ENCODE results near the gene BLOC1S4.
A peak's percentile ranks its signal among the peaks of the same experiment; 100 is the strongest.
"Not testable (repeated sequence)": the region's sequence is repeated elsewhere in the genome, so short reads cannot be mapped to it uniquely, and the experiment has no call there.

BLOC1S4 gene

DNA sequence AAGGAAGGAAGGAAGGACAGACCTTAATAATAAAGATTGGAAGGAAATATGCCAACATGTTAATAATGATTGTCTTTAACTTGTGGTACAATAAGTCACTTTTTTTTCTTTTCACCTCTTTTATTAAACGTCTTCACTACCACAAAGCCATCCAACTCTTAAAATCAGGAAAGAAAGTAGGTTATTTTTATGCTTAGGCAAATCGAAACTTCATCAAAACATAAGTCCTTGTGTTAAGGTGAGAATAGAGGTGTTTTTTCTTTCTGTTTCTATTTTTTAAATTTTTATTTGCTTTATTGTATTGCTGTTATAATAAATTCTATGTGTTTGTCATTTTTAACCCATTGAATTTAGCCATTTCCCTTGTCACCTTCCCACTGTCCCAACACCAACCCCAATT lies 26.5 kb downstream of the BLOC1S4 start:
- DNase-seq (ENCODE audit: low spot score), result no peak

DNA sequence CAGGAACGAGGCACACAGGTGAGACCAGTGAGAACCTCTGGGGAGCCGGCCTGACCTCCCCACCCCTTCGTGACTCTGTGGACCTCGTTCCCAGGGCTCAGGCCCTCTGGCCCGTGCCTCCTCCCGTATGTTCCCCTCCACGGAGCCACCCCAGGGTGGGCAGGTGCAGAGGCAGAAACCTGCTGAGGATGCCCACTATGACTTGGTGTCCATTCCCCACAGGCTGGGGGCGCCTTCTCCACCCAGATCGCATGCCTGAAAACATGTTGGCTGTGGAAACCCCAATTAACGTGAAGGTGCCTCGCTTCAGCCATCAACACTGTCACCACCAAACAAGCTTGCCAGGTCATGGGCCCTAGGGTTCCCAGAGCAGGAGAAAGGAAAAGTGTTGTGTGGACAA lies 27.0 kb downstream of the BLOC1S4 start:
- no peak for DNase-seq (ENCODE audit: low spot score)

DNA sequence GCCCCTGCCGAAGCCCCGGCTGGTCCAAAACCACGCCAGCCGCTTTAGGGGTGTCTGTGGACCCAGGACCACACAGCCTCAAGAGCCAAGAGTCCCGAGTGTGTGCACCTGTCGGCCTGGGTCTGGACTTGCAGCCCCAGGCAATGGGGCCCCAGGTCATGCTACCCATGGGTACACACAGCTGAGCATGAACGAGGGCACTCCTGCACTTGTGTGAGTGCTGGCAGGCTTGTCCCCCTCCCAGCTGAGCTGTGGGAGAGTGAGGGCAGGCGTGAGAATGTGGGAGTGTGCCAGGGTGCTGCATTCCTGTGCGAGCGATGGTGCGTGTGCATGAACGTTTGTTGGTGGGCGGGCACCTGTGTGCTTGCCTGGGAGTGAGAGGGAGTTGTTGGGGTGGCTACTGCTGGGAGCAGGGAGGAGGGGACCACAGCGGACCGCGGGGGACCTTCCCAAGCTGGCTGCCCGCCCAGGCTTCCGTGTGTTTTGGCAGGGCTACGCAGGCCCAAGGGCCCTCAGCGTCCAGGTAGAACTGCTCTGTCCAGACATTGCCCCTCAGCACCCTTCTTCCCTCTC lies 30.8 kb downstream of the BLOC1S4 start:
- no peak for DNase-seq (ENCODE audit: low spot score)

DNA sequence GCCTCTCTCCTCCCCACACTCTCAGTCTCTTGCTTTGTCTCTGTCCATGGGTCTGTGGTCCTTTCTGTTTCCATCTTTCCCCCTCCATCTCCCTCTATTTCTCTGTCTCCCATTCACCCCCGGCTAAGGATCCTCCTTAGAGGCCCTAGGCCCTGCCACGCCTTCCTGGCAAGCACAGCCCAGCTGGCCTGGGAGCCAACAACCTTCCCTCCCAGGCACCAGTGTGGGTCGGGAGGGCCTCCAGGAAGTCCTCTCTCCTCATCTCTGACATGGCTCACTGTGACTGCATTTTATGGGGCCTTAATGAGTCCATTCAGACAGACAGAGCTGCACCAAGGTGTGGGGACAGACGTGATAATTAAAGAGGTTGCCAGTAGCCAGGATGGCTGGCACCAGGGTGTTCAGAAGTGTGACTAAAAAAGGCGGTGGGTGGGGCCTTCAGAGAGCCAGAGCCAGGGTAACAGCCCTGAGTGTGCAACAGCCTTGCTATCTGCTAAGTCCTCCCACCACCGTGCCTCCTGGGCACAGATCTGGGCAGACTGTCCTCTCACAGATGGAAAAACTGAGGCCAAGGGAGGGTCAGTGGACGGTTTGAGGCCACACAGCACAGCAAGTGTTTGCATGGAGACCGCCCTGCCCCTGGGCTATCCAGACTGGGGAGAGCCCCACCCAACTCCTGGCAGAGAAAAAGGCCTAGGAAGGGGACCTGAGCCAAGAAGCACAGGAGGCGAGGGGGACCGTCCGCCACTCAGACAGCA lies 31.5 kb downstream of the BLOC1S4 start:
- DNase-seq (ENCODE audit: low spot score), result no peak

DNA sequence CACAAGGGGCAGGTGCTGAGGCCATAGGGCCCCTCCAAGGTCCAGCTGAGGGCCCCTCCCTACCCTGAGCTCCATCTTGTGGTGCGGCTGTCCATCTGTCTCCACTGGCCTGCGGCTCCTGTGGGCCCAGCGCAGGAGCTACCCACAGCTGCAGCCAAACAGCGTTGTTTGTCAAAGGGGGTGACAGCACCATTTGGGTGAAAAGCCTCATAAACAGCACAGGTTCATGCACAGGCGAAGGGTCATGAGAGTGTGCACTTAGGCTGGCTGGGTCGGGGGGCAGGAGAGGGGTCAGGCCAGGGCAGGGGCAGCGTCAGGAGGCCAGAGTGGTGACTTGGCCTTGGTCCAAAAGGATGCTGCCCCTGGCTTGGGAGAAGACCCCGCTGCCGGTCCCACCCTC lies 32.3 kb downstream of the BLOC1S4 start:
- DNase-seq (ENCODE audit: low spot score), result no peak

DNA sequence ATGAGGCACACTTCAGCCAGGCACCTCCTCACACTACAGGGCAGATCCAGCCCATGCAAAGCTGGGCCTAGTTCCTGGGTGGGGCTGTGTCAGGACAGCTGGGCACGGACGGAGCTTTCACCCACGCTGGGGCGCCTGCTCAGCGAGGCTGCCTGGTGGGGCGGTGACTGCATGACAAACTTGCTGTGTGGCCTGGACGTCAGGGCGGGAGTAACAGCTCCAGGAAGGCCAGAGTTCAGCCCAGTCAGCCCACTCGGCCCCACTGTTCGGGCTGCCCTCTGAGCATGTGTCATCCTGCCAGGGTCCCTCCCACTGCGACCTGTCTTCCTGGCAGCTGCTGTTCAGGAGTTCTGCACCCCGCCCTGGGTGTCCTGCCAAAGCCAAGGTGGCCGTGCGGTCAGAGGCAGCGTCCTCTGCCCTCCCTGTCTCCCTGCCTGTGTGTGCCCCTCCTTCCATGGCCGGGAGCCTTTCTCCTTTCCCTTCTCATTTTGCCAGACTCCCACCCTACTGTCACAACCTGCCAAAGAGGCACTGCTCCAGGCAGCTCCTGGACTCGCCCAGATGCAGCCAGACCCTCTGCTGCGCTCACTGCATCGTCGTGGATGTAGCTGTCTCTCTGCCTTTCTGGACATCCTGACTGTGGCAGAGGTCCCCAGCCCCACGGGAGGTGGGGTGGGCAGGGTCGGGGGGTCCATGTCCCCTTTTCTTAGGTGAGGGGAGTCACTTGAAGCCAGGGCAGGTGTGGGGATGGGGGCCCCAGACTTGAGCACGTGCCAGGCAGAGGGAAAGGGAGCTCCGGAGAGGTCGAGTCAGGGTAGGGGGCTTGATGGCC lies 33.6 kb downstream of the BLOC1S4 start:
- DNase-seq (ENCODE audit: low spot score), result peak; percentile 82

DNA sequence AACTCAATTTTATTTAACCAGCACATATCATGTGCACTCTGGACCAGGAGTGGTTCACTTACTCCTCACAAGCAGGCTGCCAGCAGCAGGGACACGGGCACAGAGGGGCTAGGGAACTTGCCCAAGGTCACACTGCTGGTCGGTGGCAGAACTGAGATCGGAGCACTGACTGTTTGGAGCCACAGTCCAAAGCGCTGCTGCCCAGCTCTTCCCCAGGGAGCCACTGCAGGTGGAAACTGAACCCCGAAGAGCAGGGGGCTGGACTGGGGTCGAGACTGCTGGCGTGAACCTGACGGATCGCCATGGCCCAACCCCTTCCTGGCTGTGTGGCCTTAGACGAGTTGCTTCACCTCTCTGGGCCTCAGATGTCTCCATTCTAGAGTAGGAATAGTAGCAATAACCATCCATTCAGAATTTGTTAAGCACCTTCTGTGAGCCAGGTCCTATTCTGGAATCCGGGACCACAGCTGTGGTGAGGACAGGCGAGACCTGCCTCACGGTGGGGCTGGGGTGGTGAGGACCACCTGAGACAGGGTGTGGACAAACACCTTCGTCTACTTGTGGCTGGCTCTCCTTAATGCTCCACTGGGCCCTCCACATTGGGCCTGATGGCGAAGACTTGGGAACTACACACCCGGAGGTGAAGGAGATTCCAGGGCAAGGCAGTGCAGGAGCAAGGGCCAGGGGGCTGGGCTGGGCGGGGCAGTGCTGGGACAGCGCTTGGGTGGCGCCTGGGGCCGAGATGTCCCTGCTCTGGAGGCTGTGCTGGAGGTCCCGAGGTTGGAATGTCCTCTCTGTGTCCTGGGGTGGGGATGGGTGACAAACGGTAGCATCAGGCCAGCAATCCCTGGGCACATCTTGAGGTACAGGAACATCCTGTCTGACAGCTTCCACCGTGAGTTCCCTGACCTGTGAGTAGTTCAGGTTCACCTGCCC lies 34.6 kb downstream of the BLOC1S4 start:
- no peak for DNase-seq (ENCODE audit: low spot score)

DNA sequence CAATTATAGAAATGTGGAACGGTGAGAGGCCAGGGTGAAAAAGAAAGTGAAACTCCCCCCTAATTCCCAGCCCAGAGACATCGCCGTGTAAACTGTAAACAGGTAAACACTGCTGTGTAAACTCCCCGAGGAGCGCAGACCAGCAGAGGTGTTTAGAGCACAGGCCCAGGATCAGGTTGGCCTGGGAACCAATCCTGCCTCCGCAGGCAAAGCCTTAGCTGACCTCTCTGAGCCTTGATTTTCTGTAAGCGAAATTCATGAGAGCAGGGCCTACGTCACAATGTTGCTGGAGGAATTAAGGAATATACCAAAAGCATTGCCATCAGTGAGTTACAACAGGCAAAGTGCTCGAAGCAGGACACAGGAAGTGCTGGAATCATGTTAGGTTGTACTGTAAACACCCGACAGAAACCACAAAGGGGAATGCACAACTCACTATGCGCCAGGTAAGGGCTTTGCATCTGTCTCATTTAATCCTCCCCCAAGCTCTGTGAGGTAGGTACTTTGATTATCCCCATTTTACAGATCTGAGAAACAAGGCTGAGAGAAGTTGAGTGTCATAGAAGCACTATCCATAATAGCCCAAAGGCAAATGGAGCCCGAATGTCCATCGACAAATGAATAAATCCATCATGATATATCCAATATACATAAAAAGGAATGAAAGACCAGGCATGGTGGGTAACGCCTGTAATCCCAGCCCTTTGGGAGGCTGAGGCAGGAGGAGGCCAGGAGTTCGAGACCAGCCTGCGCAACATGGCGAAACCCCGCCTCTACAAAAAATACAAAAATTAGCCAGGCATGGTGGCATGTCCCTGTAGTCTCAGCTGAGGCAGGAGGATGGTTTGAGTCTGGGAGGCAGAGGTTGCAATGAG lies 35.9 kb downstream of the BLOC1S4 start:
- no peak for DNase-seq (ENCODE audit: low spot score)

DNA sequence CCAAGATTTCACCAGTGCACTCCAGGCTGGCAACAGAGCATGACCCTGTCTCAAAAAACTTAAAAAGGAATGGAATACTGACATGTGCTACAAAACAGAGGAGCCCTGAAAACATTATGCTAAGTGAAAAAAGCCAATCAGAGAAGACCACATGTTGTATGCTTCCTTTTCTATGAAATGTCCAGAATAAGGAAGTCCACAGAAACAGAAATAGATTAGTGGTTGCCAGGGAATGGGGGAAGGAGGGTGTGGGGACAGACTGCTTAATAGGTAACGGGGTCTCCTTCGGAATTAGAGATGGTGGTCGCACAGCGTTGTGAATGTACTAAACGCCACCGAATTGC lies 36.5 kb downstream of the BLOC1S4 start:
- no peak for DNase-seq (ENCODE audit: low spot score)

DNA sequence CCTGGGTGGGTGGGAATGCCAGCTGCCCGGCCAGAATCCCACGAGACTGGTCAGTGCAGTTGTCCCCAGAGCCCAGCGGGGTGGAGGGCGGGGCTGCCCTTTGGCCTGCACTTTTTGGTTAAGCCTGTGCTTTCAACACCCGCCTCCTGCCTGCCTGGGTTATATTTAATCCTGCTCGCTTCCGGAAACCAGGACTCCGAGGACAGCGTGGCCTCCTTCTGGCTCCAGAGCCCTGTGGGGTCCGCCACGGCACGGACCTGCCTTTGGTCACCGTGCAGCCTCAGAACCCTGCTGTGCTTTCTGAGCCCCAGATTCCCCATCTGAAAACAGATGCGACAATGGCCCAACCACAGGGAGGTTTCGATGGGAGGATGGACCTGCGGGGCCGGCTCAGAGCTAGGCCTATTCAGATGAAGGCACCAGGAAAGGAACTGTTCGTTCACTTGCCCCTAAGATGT lies 37.2 kb downstream of the BLOC1S4 start:
- no peak for DNase-seq (ENCODE audit: low spot score)

DNA sequence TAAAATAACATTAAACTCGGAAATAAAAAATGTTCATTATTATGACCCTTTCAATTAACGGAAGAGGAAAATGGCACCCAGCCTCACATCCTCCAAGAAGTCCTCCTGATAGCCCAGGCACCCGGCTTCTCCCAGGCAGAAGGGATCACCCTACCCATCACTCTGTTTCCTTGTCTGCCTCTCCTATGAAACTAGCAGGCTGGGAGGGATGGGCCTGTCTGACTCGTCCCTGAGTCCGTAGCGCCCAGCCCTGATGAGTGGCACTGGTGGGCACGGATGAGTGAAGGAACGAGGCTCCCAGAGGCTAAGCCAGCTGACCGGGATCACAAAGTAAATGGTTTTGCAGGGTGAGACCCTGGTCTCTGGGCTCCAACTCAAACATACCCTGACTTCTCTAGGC lies 37.9 kb downstream of the BLOC1S4 start:
- DNase-seq (ENCODE audit: low spot score), result no peak

DNA sequence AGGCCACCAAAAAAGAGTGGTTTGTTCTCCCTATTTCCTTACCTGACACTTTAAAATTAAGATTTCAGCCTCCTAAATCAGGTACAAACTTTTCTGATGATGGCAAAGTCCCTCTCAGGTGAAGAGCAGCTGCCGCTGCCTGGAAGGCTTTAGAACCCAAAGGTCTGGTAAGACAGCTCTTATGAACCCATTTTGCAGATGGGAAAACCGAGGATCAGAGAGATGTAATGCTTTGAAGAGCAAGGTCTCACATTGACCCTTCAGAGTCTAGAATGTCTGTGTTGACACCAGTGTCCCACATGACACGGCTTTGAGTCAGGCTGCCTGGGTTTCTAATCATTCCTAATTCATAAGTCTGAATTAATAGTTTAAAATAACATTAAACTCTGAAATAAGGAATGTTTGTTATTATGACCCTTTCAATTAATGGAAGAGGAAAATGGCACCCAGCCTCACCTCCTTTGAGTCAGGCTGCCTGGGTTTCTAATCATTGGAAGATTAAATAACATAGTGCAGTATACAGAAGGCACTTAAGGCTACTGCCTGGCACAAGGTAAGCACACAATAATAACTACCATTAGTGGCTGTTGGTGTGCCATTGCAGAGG lies 38.6 kb downstream of the BLOC1S4 start:
- DNase-seq (ENCODE audit: low spot score), result no peak

DNA sequence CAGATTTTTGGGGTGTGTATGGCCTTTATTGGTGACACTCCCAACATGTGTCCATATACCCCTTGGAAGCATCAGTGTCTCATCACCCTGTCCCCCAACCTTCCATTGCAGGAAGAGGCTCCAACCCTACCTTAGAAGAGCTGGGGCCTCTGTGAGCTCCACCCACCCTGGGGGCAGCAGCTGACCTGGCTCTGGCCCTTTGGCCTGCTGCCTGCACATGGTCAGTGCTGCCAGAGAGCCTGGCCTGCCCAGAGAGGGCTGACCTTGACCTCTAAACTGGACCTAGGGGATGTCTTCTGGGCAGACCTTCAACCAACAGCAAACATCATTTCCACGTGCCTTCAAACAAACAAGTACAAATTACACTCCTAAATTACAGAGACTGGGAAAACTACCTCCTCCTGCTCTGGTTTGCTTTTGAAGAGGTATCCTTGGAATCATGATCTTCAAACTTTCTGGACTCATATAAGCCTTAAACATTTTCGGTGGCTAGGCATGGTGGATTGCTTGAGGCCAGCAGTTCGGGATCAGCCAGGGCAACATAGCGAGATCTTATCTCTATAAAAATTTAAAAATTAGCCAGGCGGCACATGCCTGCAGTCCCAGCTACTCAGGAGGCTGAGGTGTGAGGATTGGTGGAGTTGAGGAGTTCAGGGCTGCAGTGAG lies 39.2 kb downstream of the BLOC1S4 start:
- no peak for DNase-seq (ENCODE audit: low spot score)

DNA sequence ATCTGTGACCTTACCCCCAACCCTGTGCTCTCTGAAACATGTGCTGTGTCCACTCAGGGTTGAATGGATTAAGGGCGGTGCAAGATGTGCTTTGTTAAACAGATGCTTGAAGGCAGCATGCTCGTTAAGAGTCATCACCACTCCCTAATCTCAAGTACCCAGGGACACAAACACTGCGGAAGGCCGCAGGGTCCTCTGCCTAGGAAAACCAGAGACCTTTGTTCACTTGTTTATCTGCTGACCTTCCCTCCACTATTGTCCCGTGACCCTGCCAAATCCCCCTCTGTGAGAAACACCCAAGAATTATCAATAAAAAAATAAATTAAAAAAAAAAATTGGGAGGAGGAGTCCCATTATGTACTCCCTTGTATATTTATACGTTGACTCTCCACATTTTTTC lies 40.4 kb downstream of the BLOC1S4 start:
- not testable (repeated sequence) for DNase-seq (ENCODE audit: low spot score)

DNA sequence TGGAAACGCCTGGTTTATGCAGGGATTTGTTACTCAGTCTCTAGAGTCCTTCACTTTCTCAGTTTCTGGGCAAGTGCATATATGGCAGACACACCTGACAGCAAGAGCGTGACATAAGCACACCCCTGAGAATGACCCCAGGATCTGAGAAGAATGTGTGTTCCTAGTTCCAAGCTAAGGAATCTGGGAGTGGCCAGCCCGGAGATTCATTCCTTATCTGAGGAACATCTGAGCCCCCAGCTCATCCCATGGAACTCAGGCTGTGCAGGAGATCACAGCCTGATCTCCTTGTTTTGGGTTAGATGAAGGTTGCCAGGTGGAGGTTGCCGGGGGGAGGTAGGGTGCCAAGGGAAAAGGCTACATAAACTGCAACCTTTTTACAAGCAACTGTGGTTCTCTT lies 42.8 kb downstream of the BLOC1S4 start:
- no peak for DNase-seq (ENCODE audit: low spot score)

DNA sequence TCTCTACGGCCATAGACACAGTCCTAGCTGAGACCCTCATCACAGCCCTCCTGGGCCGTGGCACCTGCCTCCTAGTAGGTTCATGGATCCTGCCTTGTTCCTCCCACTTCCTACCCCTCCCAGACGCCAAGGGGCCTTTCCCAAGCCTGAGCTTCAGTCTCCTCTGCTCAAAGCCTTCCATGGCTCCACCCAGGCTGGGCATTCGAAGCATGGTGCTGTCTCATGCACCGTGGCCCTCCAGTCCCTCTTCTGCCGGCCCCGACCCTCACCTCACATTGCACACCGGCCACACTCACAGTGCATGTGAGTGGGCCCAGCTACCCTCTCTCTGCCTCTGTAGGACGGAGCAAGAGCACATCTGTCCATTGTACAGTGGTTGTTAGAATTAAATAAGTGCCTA lies 44.9 kb downstream of the BLOC1S4 start:
- no peak for DNase-seq (ENCODE audit: low spot score)

DNA sequence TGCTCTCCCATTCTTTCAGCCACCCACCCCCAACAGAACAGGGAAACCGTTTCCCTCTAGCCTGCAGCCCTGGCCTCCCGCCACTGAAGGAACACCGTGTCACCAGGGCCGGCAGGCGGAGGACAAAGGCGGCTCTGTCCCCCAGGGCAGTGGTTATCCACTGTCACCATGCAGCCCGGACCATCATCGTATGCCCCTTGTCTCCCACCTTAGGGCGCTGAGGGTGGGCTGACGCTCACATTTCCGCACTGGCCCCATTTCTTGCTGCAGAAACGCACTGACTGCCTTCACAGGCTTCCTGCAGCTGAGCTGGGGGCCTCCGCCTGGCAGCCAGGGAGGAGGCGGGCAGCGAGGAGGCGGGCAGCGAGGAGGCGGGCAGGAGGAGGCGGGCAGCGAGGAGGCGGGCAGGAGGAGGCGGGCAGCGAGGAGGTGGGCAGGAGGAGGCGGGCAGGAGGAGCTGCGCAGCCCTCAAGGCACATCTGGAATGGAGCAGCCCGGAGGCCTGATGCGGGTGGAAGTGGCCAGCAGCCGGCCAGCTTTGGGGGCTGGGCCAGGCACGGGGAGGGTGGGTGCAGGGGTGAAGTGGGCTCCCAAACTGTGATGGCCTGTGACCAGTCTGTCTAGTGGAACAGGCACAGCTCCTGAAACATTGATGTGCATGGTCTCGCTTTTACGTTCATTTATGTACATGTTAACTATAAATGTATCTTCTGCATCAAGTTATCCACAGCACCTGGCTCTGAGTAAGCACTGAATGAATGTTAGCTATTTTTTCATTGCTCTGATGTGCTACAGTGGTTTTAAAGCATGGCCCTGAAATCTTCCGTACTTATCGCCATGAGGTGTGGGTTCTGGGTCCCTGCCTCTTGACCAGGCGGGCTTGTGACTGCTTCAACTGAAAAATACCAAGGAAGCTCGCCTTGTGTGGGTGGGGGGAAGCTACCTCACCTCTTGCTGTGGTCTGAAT lies 46.0 kb downstream of the BLOC1S4 start:
- no peak for DNase-seq (ENCODE audit: low spot score)

DNA sequence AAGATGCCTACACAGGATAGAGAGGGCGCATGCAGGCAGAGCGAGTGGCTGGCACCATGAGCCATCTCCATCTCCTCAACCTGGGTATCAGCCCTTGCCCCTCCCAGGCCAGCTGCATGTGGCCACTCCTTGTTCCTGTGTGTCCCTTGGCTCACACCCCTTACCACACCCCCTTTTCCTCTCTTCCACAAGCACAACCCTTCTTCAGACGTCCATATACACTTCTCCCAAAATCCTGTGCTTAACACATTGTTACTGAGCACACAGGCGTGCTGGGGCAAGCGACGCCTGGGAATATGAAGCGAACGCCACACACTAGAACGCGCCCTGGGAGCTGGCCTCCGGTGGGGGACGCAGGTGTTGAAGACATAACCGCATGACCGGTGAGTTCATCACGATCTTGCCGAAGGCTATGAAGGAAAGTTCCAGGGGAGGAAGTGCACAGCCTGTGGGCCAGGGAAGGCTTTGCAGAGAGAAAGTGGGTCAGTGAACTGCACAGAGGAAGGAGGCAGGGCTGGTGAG lies 47.4 kb downstream of the BLOC1S4 start:
- DNase-seq (ENCODE audit: low spot score), result no peak

Measured in hepatic stellate cell (primary cell).